HG02571 (cell line): ENCODE measurements around the gene ADARB2.

Source experiments
- ATAC-seq: cut with Tn5 transposase; IDR thresholded peaks from one replicate; pipeline ENCODE4 v1.9.1; 2021; ENCODE audit warnings: mild to moderate bottlenecking, moderate library complexity; ENCODE audit not compliant: unreplicated experiment

ADARB2 gene

GRCh38 chr10:1128115-1128514, 609.2 kb downstream of the ADARB2 start:
- ATAC-seq = no peak

DNA sequence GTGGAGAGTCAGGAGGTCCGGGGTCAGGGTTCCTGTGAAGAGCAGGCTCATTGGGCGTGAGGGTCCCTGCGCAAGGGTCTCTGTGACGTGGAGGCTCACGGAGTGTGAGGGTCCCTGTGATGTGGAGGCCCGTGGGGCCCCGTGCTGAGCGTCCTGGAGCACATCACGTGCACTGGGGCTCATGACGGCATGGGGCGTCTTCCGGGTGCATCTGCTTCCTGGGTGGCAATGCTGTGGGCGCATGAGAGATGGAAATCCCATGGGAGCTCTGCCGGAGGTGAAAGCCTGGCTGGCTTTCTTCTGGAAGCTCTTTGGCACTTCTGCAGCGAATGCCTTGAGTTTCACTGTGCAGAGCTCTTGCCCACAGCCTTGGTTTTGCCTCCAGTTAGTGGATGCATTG, 609.7 kb downstream of the ADARB2 start:
- ATAC-seq = no peak
